Stimulated activated CD8-positive, alpha-beta memory T cell treated with anti-CD3 and anti-CD28 coated beads, Interleukin-7, amount 100 ng/mL, for 24 hours (primary cell): ENCODE results near the gene PARL.

Experiments used
- DNase-seq: peaks from one replicate; pipeline ENCODE4 v3.0.0-alpha.2; 2020; ENCODE audit warnings: low read depth

The PARL gene

GRCh38 chr3:183817639-183818038 lies 67.0 kb downstream of the PARL start:
- no peak for DNase-seq

- DNase-seq = no peak
These were observed 67.8 kb downstream of the PARL start for GRCh38 chr3:183816681-183817510.

- DNase-seq = no peak
These were observed 68.7 kb downstream of the PARL start for GRCh38 chr3:183815951-183816475.

- no peak for DNase-seq
These were observed 69.1 kb downstream of the PARL start for GRCh38 chr3:183815563-183815940.

- DNase-seq = no peak
These were observed 70.4 kb downstream of the PARL start for GRCh38 chr3:183814240-183814639.

- DNase-seq = no peak
These were observed 71.8 kb downstream of the PARL start for GRCh38 chr3:183812761-183813445.

GRCh38 chr3:183811638-183812037 lies 73.0 kb downstream of the PARL start:
- no peak for DNase-seq

- no peak for DNase-seq
These were observed 73.8 kb downstream of the PARL start for GRCh38 chr3:183810643-183811594.

GRCh38 chr3:183809270-183809669 lies 75.4 kb downstream of the PARL start:
- DNase-seq = no peak

- no peak for DNase-seq
These were observed 76.3 kb downstream of the PARL start for GRCh38 chr3:183808355-183808754.

- DNase-seq = no peak
These were observed 76.8 kb downstream of the PARL start for GRCh38 chr3:183807881-183808280.

GRCh38 chr3:183807209-183807728 lies 77.4 kb downstream of the PARL start:
- no peak for DNase-seq

GRCh38 chr3:183802989-183803388 lies 81.7 kb downstream of the PARL start:
- DNase-seq = no peak

- no peak for DNase-seq
These were observed 83.1 kb downstream of the PARL start for GRCh38 chr3:183801601-183802000.

- no peak for DNase-seq
These were observed 84.3 kb downstream of the PARL start for GRCh38 chr3:183800243-183800863.

GRCh38 chr3:183799461-183799860 lies 85.2 kb downstream of the PARL start:
- no peak for DNase-seq

GRCh38 chr3:183797996-183798395 lies 86.7 kb downstream of the PARL start:
- DNase-seq = no peak

GRCh38 chr3:183796372-183796771 lies 88.3 kb downstream of the PARL start:
- no peak for DNase-seq

GRCh38 chr3:183794452-183794851 lies 90.2 kb downstream of the PARL start:
- DNase-seq = no peak

- no peak for DNase-seq
These were observed 91.7 kb downstream of the PARL start for GRCh38 chr3:183792976-183793375.

- DNase-seq = no peak
These were observed 94.0 kb downstream of the PARL start for GRCh38 chr3:183790700-183791099.
